Measurements from ENCODE around the gene ARL11. TPM values are rescaled to one million over a fixed set of nuclear protein-coding genes. Genes with fewer than 3 reads are reported as not detected.
"Not testable (repeated sequence)": the region's sequence is repeated elsewhere in the genome, so short reads cannot be mapped to it uniquely, and the experiment has no call there.

ARL11 gene
- total RNA-seq, 1 donor from 2014 or later = not detected

DNA sequence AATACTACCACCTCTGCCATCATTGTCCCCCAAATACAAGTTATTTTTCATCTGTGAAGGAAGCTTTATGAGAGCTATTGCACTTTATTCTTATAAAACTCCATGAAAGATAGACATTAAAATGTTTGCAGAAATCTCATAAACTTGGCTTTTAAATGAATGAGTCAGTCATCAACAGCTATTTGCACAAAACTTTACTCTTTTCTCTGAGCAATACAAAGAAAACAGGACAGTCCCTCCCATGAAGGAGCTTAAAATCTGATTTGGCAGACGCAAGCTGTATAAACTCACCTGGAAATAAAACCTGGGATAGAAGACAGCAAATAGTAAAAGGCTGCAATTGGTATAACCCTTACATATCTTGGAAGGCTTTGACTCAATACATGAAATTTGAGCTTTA, 26.3 kb upstream of the ARL11 start:
- TF ChIP-seq, protein P1, sequence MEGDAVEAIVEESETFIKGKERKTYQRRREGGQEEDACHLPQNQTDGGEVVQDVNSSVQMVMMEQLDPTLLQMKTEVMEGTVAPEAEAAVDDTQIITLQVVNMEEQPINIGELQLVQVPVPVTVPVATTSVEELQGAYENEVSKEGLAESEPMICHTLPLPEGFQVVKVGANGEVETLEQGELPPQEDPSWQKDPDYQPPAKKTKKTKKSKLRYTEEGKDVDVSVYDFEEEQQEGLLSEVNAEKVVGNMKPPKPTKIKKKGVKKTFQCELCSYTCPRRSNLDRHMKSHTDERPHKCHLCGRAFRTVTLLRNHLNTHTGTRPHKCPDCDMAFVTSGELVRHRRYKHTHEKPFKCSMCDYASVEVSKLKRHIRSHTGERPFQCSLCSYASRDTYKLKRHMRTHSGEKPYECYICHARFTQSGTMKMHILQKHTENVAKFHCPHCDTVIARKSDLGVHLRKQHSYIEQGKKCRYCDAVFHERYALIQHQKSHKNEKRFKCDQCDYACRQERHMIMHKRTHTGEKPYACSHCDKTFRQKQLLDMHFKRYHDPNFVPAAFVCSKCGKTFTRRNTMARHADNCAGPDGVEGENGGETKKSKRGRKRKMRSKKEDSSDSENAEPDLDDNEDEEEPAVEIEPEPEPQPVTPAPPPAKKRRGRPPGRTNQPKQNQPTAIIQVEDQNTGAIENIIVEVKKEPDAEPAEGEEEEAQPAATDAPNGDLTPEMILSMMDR (IDR thresholded peaks at IDR 0.05; ENCODE audit: insufficient read depth, low read length, poor library complexity, severe bottlenecking) = no peak
- no peaks in the 10 kb centered on the region for H3K36me3 ChIP-seq (ENCODE audit: control insufficient read depth, insufficient read depth, low read length)
- no peaks in the 10 kb centered on the region for H3K27me3 ChIP-seq (ENCODE audit: control insufficient read depth, insufficient read depth, low read length)
- DNase-seq (ENCODE audit: low read depth) = no peak
- H3K4me3 ChIP-seq (ENCODE audit: low read depth, low read length) = no peak overlapping the region

DNA sequence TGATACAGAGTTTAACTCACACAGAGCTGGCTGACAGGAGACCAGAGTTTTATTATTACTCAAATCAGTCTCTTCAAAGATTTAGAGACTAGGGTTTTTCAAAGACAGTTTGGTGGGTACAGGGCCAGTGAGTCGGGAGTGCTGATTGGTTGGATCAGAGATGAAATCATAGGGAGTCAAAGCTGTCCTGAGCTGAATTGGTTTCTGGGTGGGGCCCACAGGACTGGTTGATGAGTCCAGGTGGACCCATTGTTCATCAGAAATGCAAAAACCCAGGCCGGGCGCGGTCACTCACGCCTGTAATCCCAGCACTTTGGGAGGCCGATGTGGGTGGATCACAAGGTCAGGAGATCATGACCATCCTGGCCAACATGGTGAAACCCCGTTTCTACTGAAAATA, 25.7 kb upstream of the ARL11 start:
- not testable (repeated sequence) for DNase-seq (ENCODE audit: low read depth); H3K27me3 ChIP-seq (ENCODE audit: control insufficient read depth, insufficient read depth, low read length); H3K36me3 ChIP-seq (ENCODE audit: control insufficient read depth, insufficient read depth, low read length); H3K4me3 ChIP-seq (ENCODE audit: low read depth, low read length)

DNA sequence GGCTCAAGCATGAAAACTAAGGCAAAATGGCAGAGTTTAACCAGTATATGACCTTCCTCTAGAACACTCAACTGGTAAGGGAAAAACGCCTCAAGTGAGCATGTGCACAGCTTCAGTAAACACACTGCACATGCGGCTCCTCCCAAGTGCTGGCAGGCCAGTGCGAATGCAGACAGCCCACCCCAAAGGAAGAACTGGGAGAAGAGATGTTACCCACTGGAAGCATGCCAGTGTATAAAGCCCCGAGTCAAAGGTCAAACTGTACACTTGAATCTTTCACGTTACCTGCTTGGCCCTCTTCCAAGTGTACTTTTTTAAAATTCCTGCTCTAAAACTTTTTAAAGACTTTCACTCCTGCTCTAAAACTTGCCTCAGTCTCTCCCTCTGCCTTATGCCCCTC, 23.7 kb upstream of the ARL11 start:
- Histone ChIP-seq H3K36me3 (ENCODE audit: control insufficient read depth, insufficient read depth, low read length) (no peaks in the 10 kb centered on the region), H3K4me3 (ENCODE audit: low read depth, low read length) (no peak overlapping the region), H3K27me3 (ENCODE audit: control insufficient read depth, insufficient read depth, low read length) (no peaks in the 10 kb centered on the region)
- TF ChIP-seq, protein P1 (IDR thresholded peaks at IDR 0.05; ENCODE audit: insufficient read depth, low read length, poor library complexity, severe bottlenecking) = no peak
- DNase-seq (ENCODE audit: low read depth) = no peak

DNA sequence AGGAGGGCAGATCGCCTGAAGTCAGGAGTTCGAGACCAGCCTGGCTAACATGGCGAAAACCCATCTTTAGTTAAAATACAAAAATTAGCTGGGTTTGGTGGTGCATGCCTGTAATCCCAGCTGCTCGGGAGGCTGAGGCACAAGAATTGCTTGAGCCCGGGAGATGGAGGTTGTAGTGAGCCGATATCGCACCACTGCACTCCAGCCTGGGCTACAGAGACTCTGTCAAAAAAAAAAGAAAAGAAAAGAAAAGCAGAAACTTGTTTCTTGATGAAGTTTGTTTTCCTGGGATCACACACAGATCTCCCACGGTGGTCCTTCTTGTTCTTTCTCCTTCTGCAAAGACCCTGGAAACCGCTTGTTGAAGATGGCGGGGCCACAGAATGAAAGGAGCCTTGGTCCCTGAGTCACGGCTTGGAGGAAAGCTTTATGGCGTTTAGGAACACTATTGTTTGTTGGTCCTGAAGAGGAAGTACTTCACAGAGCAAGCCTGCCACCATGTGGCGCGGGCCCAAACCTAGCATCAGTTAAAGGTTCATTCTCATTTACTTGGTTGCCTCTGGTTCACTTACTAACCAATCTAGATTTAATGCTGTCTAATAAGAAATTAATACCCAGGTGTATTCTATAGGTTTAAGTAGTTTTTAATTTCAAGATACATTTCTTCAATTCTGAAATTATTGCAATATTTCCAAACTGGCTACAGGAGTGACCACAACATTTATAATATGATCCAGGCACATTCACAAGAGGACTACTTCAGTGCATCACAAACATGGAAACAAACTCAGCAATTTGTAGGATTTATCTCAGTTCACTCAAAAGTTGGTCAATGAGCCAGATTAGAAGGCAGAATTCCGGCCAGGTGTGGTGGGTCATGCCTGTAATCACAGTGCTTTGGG, 21.3 kb upstream of the ARL11 start:
- DNase-seq (ENCODE audit: low read depth) = peak; percentile 44
- TF ChIP-seq, protein P1 (IDR thresholded peaks at IDR 0.05; ENCODE audit: insufficient read depth, low read length, poor library complexity, severe bottlenecking) = peak; percentile 78
- Histone ChIP-seq H3K36me3 (ENCODE audit: control insufficient read depth, insufficient read depth, low read length) (no peaks in the 10 kb centered on the region), H3K4me3 (ENCODE audit: low read depth, low read length) (no peak overlapping the region), H3K27me3 (ENCODE audit: control insufficient read depth, insufficient read depth, low read length) (no peaks in the 10 kb centered on the region)

DNA sequence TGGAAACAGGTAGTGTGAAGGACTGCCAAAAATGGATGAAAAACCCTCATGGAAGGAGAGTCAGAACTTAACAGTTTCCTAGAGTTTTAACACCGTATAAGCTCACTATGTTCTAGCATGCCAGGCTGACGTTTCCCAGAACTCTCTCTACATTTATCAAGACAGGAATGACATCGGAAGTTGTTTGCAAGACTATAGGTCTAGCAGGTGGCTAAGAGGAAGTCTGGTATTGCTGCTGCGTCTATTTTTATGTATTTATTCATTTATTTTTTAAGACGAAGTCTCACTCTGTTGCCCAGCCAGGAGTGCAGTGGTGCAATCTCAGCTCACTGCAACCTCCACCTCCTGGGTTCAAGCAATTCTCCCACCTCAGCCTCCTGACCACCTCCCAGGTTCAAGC, 20.5 kb upstream of the ARL11 start:
- TF ChIP-seq, protein P1 (IDR thresholded peaks at IDR 0.05; ENCODE audit: insufficient read depth, low read length, poor library complexity, severe bottlenecking) = no peak
- no peak for DNase-seq (ENCODE audit: low read depth)
- Histone ChIP-seq H3K36me3 (ENCODE audit: control insufficient read depth, insufficient read depth, low read length) (no peaks in the 10 kb centered on the region), H3K27me3 (ENCODE audit: control insufficient read depth, insufficient read depth, low read length) (no peaks in the 10 kb centered on the region), H3K4me3 (ENCODE audit: low read depth, low read length) (no peak overlapping the region)

DNA sequence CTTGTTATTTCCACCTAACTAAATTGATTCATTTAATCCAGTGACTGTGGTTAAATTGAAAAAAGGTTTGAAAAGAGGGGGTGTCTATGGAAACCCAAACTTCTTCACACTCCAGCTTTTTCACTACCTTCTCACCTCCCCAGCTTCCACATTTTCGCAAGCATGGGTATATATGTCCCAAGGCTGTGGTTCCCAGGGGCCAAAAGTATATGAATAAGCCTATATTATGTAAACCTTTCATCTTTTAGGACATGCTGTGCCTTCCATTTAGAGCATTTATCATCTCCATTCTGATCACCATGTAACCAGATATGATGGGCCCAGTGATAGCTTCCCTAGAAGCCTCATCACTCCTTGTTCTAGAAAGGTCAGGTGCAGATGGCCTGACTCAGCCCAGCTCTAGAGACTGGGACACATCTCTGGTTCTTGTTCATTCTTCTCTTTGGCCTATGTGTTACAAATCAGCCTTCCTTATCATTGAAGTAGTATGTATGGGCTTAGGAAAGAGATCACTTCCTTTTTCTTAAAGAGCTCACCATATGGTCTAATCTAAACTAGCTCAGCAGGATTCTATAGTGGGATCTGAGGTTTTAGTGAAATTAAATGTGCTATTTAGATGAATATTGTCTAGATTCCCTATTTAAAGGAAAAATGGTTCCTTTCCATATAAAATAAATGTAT, 19.5 kb upstream of the ARL11 start:
- Histone ChIP-seq H3K36me3 (ENCODE audit: control insufficient read depth, insufficient read depth, low read length) (no peaks in the 10 kb centered on the region), H3K27me3 (ENCODE audit: control insufficient read depth, insufficient read depth, low read length) (no peaks in the 10 kb centered on the region), H3K4me3 (ENCODE audit: low read depth, low read length) (no peak overlapping the region)
- TF ChIP-seq, protein P1 (IDR thresholded peaks at IDR 0.05; ENCODE audit: insufficient read depth, low read length, poor library complexity, severe bottlenecking) = no peak
- DNase-seq (ENCODE audit: low read depth) = no peak

Measured in kidney epithelial cell (primary cell).